ENCODE results near the gene SCP2D1.

Gene SCP2D1

GRCh38 chr20:18815194-18815942 lies 1.8 kb downstream of the SCP2D1 start:
- DNase-seq: no peak

- no peak for DNase-seq
Observed at GRCh38 chr20:18822832-18823231, 9.2 kb downstream of the SCP2D1 start.

- no peak for DNase-seq
Observed at GRCh38 chr20:18831830-18832499, 18.4 kb downstream of the SCP2D1 start.

GRCh38 chr20:18832546-18833200 lies 19.1 kb downstream of the SCP2D1 start:
- no peak for DNase-seq

- no peak for DNase-seq
Observed at GRCh38 chr20:18835466-18836256, 22.1 kb downstream of the SCP2D1 start.

- no peak for DNase-seq
Observed at GRCh38 chr20:18837718-18838117, 24.1 kb downstream of the SCP2D1 start.

GRCh38 chr20:18839507-18840247 lies 26.1 kb downstream of the SCP2D1 start:
- DNase-seq: no peak

- DNase-seq: no peak
Observed at GRCh38 chr20:18840248-18840645, 26.7 kb downstream of the SCP2D1 start.

GRCh38 chr20:18845017-18845416 lies 31.4 kb downstream of the SCP2D1 start:
- no peak for DNase-seq

GRCh38 chr20:18847226-18847755 lies 33.7 kb downstream of the SCP2D1 start:
- no peak for DNase-seq

GRCh38 chr20:18849131-18849530 lies 35.5 kb downstream of the SCP2D1 start:
- no peak for DNase-seq

- DNase-seq: no peak
Observed at GRCh38 chr20:18851629-18852028, 38.0 kb downstream of the SCP2D1 start.

GRCh38 chr20:18852318-18852717 lies 38.7 kb downstream of the SCP2D1 start:
- no peak for DNase-seq

- DNase-seq: no peak
Observed at GRCh38 chr20:18853216-18853615, 39.6 kb downstream of the SCP2D1 start.

GRCh38 chr20:18853946-18854646 lies 40.5 kb downstream of the SCP2D1 start:
- DNase-seq: no peak

- DNase-seq: no peak
Observed at GRCh38 chr20:18855882-18856281, 42.3 kb downstream of the SCP2D1 start.

- no peak for DNase-seq
Observed at GRCh38 chr20:18856873-18857272, 43.3 kb downstream of the SCP2D1 start.

- no peak for DNase-seq
Observed at GRCh38 chr20:18857640-18858039, 44.1 kb downstream of the SCP2D1 start.

GRCh38 chr20:18858816-18859215 lies 45.2 kb downstream of the SCP2D1 start:
- DNase-seq: no peak
